ENCODE measurements around the gene ZBTB2.
"Not testable (repeated sequence)": the region's sequence is repeated elsewhere in the genome, so short reads cannot be mapped to it uniquely, and the experiment has no call there.

Gene ZBTB2

DNA sequence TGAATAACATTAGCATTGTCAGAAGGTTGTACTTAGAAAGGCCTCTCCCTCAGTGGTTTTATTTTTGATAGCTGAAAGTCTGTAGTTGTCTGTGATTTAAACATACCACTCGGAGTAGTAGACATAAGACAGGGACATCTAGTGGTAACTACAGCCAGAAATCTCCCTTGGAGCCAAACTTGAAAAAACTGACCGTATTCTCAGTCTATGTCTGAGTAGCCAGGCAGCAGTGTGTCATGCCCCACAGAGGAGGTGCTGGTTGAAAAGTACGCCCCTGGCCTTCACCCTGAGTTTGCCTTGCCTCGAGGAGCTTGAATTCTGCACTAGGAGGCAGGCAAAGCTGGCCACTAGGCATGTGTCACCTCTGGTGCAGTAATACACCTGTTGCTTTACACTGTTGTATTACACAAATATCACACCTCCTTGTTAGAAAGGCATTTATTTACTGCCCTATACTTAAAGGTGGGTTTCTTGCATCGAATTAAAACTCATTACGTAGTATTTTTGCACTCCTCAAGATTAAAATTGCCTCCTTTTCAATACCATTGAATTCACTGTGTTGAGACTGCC is 20.8 kb downstream of the ZBTB2 start:
- DNase-seq: no peak

DNA sequence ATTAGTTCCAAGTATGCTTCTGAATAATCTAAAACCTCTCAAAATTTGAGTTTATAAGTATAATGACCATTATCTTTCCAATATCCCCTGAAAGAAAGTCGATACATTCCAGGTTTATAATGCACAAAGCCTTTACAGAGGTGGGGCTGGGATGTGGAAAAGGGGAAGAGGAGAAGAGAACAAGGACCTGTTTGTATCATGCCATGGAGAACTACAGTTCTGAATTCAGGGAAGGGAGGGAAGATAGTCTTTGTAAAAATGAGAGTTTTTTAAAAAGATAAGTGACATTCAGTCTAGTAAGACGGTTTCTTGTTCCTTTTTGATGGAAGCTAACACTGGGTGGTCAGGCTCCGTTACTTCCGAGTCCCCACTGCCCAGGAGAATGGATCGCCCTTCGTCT is 26.1 kb downstream of the ZBTB2 start:
- no peak for DNase-seq

DNA sequence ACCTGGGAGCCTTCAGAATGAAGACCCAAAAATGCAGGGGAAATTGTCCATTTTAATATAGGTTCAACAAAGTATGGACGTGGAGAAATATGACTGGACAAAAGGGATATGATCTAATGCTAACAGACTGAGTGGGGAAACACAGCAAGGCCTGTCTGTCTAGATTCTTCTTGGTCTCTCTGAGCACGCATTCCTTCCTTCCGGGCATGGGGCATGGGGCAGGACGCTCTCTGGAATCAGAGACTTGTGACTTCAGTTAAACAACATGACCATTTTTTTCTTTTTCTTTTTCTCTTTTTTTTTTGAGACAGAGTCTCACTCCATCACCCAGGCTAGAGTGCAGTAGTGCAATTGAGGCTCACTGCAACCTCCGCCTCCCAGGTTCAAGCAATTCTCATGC is 31.9 kb downstream of the ZBTB2 start:
- DNase-seq: no peak

DNA sequence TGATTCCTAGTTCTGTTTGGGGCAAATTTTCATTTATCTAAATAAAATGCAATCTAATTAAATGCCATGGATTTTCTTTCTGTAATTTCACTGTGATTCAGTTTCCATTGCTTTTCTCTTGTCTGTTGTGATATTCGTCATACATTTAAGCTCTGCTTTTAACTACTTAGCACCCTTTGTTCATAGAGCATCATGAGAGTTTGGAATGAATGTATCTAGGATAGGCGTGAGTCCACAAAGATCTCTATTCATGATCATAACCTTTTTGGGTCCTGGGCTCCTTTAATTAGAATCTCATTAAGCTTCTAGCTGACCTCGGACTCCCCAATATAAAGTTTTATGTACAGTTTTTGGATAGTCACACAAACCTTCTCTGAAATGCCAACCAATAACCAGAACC is 32.9 kb downstream of the ZBTB2 start:
- no peak for DNase-seq

DNA sequence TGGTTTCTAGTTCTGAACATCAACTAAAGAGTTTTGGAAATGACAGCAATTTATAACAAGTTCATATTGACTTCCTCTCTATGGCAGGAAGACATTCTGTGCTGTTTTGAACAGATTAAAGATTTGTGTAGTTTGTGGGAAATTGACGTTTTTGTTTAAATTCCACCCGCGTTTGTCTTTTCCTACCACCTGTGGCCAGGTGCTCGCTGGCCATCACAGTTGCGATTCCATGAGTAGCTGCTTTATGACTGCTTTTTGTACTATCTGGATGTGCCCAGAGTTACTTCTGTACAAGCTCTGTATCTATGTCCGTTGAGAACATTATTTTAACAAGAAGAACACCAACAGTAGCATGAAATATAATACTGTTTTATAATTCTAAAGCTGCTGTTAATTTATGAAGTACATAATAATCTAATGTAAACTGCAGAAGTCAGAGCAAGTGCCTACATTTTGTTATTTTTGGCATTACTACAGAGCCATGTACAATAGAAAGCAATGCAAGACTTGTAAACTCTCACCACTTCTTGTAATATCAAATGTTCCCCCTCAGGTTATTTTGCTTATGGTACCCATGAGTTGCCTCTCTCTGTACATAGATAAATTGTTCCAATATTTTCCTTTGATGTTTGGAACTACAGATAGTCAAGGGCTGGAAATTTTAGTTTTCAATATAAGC is 33.5 kb downstream of the ZBTB2 start:
- no peak for DNase-seq

DNA sequence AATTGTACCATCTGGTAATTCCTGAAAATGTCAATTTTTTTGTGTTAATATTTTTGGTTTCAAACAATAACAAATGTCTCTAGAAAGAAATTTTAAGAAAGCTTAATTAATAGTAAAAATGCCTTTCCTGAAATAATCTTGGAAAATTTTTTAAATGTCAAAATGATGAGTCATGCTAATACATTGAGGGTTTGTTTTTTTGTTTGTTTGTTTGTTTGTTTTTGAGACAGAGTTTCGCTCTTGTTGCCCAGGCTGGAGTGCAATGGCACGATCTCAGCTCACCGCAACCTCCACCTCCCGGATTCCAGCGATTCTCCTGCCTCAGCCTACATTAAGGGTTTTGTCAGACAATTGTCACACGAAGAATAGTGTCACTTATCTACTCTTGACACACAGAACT is 34.4 kb downstream of the ZBTB2 start:
- DNase-seq: not testable (repeated sequence)

DNA sequence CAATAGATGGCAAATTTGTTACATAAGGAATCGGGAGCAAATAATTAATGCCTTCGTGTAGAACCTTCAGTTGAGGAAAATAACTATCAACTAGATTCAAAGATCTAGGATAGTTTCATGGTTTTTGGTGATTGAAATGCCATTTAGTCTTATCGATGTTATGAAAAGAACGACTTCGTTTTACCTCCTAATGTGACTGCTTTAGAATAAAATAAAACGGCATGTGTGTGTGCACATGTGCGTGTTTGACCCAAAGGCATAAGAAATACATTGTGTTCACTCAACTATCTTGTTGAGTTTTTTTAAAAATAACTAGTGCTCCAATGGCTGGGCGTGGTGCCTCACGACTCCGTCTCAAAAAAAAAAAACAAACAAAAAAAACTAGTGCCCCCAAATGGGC is 37.6 kb downstream of the ZBTB2 start:
- no peak for DNase-seq

DNA sequence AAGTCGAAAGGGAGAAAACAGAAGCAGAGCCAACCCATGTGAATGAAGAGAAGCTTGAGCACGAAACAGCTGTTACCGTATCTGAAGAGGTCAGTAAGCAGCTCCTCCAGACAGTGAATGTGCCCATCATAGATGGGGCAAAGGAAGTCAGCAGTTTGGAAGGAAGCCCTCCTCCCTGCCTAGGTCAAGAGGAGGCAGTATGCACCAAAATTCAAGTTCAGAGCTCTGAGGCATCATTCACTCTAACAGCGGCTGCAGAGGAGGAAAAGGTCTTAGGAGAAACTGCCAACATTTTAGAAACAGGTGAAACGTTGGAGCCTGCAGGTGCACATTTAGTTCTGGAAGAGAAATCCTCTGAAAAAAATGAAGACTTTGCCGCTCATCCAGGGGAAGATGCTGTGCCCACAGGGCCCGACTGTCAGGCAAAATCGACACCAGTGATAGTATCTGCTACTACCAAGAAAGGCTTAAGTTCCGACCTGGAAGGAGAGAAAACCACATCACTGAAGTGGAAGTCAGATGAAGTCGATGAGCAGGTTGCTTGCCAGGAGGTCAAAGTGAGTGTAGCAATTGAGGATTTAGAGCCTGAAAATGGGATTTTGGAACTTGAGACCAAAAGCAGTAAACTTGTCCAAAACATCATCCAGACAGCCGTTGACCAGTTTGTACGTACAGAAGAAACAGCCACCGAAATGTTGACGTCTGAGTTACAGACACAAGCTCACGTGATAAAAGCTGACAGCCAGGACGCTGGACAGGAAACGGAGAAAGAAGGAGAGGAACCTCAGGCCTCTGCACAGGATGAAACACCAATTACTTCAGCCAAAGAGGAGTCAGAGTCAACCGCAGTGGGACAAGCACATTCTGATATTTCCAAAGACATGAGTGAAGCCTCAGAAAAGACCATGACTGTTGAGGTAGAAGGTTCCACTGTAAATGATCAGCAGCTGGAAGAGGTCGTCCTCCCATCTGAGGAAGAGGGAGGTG is 38.7 kb downstream of the ZBTB2 start:
- DNase-seq: peak in 1 of 4 experiments; percentile 13

DNA sequence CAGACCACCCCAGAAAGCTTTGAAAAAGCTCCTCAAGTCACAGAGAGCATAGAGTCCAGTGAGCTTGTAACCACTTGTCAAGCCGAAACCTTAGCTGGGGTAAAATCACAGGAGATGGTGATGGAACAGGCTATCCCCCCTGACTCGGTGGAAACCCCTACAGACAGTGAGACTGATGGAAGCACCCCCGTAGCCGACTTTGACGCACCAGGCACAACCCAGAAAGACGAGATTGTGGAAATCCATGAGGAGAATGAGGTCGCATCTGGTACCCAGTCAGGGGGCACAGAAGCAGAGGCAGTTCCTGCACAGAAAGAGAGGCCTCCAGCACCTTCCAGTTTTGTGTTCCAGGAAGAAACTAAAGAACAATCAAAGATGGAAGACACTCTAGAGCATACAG is 39.6 kb downstream of the ZBTB2 start:
- no peak for DNase-seq

DNA sequence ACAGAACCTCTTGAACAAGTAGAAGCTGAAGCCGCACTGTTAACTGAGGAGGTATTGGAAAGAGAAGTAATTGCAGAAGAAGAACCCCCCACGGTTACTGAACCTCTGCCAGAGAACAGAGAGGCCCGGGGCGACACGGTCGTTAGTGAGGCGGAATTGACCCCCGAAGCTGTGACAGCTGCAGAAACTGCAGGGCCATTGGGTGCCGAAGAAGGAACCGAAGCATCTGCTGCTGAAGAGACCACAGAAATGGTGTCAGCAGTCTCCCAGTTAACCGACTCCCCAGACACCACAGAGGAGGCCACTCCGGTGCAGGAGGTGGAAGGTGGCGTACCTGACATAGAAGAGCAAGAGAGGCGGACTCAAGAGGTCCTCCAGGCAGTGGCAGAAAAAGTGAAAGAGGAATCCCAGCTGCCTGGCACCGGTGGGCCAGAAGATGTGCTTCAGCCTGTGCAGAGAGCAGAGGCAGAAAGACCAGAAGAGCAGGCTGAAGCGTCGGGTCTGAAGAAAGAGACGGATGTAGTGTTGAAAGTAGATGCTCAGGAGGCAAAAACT is 40.1 kb downstream of the ZBTB2 start:
- DNase-seq: no peak

DNA sequence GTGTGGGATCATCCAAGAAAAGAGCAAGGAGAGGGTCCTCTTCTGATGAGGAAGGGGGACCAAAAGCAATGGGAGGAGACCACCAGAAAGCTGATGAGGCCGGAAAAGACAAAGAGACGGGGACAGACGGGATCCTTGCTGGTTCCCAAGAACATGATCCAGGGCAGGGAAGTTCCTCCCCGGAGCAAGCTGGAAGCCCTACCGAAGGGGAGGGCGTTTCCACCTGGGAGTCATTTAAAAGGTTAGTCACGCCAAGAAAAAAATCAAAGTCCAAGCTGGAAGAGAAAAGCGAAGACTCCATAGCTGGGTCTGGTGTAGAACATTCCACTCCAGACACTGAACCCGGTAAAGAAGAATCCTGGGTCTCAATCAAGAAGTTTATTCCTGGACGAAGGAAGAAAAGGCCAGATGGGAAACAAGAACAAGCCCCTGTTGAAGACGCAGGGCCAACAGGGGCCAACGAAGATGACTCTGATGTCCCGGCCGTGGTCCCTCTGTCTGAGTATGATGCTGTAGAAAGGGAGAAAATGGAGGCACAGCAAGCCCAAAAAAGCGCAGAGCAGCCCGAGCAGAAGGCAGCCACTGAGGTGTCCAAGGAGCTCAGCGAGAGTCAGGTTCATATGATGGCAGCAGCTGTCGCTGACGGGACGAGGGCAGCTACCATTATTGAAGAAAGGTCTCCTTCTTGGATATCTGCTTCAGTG is 40.8 kb downstream of the ZBTB2 start:
- no peak for DNase-seq

DNA sequence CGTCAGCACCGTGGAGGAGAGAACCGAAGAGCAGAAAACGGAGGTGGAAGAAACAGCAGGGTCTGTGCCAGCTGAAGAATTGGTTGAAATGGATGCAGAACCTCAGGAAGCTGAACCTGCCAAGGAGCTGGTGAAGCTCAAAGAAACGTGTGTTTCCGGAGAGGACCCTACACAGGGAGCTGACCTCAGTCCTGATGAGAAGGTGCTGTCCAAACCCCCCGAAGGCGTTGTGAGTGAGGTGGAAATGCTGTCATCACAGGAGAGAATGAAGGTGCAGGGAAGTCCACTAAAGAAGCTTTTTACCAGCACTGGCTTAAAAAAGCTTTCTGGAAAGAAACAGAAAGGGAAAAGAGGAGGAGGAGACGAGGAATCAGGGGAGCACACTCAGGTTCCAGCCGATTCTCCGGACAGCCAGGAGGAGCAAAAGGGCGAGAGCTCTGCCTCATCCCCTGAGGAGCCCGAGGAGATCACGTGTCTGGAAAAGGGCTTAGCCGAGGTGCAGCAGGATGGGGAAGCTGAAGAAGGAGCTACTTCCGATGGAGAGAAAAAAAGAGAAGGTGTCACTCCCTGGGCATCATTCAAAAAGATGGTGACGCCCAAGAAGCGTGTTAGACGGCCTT is 41.6 kb downstream of the ZBTB2 start:
- no peak for DNase-seq

DNA sequence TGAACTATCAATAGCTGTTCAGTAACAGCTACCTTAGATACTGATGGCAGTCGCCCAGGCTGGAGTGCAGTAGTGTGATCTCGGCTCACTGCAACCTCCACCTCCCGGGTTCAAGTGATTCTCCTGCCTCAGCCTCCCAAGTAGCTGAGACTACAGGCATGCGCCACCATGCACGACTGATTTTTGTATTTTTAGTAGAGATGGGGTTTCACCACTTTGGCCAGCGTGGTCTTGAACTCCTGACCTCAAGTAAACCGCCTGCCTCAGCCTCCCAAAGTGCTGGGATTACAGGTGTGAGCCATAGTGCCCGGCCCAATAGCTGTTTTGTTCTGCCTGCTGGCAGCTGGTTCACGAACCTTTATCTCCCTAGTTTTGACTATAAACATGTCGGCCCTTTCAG is 48.6 kb downstream of the ZBTB2 start:
- not testable (repeated sequence) for DNase-seq

DNA sequence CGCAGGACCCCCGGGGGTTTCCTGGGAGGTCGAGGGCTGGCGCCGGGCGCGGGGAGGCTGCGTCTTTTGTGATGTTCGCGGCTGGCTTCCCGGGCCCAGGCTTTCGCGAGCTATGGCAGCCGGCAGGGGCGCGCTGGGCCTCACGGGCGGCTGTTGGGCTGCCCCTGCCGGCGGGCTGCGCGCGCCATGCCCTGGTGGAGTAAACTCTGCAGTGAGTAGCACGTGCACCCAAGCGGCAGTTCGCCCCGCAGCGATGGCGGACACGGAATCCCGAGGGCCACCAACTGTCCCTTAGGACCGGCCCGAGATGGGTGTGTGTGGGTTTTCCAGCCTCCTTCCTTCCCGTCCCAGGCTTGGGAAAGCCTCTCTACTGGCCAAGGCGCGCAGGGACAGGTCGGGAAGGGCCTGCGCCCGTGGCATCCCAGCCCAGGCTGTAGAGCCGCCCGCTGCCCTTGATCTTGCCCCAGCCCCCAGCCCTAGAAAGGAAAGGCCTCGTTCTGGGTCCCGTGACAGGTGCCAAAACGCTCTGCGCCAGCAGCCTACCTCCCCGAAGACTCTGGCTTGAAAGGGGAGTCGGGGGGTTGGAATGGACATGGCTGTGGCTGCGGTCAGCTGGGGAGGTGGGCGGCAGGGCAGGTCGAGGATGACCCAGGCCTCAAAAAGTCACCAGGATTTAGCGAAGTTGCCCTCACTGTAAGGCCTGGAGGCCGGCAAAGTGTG is 49.7 kb downstream of the ZBTB2 start:
- DNase-seq: no peak

DNA sequence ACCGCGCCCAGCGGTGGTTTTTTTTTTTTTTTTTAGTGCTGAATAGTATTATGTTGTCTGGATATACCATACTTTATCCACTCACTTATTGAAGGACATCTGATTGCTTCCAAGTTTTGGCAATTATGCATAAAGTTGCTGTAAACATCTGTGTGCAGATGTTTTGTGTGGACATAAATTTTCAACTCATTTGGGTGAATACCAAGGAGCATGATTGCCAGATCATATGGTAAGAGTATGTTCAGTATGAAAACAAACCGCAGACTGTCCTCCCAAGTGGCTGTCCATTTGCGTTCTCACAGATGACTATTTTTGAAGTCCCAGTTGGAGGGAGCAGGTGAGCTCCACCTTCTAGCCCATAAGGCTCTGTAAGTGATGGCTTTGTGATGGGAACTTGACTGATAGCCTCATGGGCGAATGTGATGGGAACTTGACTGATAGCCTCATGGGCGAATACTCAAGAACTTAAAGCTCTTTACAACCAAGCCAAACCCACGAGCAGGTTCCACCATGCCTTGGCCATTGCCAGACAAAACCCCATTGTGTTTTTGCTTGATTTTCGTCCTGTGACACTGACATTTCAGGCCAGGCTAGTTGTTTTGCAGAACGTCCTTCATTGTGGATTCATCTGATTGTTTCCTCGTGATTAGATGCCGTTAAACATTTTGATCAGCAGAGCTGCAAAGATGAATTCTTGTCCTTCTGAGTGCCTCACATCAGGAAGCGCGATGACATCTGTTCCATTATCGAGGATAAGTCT is 51.0 kb downstream of the ZBTB2 start:
- DNase-seq: no peak

DNA sequence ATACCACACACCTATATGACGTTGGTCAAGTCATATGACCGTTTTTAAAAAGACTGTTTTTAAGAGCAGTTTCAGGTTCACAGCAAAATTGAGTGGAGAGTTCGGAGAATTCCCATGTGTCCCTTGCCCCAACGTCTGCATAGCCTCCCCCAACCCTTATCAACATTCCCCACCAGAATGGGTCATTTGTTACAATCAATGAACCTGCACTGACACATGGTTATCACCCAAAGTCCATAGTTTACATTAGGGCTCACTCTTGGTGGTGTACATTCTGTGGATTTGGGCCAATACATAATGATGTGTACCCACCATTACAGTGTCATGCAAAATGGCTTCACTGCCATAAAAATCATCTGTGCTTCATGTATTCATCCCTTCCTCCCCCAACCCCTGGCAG is 52.0 kb downstream of the ZBTB2 start:
- no peak for DNase-seq

DNA sequence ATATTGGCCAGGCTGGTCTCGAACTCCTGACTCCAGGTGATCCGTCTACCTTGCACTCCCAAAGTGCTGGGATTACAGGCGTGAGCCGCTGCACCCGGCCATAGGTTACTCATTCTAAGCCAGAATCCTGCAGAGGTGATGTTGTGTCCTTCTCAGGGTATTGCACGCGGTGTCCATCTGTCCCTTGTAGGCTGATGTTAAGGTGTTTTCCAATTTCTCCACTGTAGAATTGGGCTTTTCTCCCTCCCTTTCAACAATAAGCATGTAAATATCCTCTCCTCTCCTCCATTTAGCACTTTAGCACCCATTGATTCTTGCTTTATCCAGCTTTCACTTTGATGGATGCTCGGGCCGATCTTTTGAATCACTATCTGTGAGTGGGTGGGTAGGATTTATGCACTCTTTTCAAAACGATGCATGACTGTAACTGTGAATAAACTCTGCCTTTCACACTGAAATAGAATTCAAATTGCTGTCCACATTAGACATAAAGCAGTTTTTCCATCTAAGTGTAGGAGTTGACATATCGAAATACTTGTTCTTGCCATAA is 52.6 kb downstream of the ZBTB2 start:
- DNase-seq: no peak

DNA sequence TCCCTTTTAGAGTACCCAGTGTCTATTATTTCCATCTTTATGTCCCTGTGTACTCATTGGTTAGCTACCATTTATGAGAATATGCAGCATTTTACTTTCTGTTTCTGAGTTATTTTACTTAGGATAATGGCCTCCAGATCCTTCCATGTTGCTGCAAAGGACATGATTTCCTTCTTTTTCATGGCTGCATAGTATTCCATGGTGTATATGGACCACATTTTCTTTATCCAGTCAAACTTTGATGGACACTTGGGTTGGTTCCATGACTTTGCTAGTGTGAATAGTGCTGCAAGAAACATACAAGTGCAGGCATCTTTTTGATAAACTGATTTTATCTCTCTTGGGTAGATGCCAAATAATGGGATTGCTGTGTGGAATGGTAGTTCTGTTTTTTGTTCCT is 55.4 kb downstream of the ZBTB2 start:
- DNase-seq: no peak

DNA sequence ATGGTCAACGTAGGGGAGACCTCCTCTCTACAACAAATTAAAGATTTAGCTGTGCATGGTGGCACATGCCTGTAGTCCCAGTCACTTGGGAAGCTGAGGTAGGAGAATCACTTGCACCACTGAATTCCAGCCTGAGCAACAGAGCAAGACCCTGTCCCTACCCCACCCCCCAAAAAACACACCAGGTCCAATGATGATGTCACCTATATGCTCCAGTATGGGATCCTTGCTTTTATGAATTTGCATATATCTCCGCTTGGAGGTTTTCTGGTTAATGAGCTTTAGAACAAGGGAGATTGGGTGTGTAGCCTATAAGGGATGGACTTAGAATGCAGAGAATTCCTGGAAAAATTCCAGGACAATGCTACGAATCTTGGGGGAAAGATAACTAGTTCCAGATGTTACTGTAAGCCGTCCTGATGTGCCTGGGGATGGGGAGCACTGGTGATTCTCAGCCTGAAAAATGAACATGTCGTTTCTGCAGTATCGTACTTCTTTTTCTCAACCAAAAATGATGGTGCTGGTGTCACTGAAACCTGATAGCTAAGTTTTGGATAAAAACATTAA is 61.1 kb downstream of the ZBTB2 start:
- DNase-seq: no peak

DNA sequence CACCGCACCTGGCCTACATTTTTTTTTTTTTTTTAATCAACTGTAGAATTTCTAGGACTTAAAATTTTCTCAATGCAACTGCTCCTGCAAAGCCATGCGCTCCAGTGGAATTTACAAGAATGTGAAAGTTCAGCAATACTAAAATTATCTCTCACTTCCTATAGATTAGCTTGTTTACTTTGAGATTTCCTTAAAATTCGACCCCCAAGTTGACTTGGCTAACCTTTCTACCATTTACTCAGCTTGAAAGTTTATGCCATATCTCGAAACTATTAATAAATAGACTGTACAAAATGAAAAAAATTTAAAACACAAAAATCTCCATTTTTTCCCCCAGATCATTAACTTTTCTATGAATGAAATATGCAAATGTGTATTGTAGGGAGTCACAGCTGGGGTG is 64.3 kb downstream of the ZBTB2 start:
- no peak for DNase-seq
